Activated CD8-positive, alpha-beta memory T cell treated with anti-CD3 and anti-CD28 coated beads for 48 hours (primary cell): ENCODE data around the gene SLC44A4.
"Not testable (repeated sequence)": the region's sequence is repeated elsewhere in the genome, so short reads cannot be mapped to it uniquely, and the experiment has no call there.

ENCODE experiments used
- DNase-seq, 3 experiments: peaks; one replicate each; pipeline ENCODE4 v3.0.0-alpha.2; 2020; ENCODE audit warnings: low read depth in 2 of 3, low spot score in 2 of 3

The SLC44A4 gene

DNA sequence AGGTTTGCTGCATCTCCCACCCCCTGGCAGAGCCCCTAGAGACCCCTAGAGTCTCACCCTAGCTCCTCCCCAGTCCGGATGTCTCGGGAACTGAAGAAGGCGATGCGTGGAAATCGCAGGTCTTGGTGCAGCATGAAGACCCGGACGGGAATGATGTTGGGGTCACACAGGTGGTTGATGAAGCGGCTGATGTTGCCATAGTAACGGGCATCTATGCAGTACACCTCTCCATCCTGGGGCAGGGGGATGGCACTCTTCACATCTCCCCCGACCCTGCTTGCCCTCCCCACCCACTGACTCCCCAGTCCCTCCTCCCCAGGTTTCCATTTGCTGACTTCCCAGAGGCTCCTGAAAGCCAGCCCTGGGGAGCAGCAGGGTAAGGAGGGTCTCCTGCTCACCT, 1.8 kb upstream of the SLC44A4 start:
- no peak for DNase-seq

DNA sequence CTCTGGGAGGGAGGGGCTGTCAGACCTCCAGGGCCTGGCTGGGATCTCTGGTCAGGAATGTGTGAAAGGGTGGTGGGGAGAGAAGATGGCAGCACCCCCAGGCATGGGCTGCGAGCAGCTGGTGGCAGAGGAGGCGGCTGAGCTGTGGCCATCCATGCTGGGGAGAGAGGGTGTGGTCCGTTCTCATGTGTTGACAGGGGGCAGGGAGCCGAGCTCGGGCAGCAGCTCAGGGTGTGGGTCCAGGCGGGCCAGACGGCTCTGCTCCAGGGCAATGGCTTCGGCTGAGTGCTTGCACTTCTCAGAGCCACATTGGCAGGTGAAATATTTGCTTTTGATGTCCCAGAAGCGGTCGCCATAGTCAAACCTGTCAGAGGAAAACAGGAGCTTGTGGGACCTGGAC, 1.1 kb upstream of the SLC44A4 start:
- DNase-seq: no peak

DNA sequence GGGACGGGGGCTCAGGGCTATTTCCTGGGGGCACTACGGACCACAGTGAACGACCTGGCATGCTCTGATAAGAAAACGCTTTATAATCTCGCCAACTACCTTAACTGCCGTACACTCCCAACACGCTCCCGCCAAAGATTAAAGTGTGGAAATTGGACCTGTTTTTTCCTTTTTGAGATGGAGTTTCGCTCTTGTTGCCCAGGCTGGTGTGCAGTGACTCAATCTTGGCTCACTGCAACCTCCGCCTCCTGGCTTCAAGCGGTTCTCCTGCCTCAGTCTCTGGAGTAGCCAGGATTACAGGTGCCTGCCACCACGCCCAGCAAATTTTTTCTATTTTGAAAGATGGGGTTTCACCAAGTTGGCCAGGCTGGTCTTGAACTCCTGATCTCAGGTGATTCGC, 346 bp upstream of the SLC44A4 start:
- DNase-seq: no peak

DNA sequence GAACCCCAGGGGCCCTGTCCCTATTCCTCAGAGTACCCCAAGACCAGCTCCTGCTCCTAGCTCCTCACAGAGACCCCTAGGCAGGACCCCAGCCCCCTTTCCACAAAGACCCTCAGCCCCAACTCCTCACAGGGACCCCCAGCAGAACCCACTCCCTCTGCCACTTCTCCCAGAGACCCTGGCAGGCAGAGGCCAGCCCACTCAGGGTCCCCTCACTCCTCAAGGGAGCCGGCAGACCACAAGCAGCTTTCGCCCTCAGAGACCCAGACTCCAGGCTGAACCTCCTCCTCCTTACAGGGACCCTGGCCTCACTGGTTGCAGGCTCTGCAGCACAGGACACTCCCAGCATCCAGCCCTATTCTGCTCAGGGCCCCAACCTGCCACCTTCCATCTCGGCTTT, 575 bp downstream of the SLC44A4 start:
- DNase-seq: no peak

DNA sequence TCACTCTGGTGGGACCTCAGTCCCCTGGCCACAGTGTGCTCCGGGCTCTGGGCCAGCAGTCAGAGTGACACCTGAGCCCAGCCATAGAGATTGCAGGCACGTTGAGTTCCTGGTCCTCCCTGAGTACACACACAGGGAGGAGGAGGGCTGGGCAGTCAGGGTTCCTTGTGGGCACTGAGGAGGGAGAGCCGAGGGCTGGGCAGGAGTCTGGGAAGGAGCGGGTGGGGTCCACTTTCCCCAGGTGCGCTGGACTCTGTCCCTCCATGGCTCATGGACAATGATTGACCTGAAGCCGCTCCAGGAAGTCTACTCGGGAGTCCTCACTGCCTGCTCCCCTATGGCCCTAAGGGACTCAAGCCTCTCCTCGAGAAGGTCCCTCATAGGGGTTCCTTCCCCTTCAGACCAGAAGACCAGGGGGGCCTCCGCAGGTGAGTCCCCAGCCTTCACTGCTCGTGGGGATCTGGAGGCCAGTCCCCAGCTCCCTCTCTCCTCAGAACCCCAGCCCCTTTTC, 1.1 kb downstream of the SLC44A4 start:
- DNase-seq: no peak

DNA sequence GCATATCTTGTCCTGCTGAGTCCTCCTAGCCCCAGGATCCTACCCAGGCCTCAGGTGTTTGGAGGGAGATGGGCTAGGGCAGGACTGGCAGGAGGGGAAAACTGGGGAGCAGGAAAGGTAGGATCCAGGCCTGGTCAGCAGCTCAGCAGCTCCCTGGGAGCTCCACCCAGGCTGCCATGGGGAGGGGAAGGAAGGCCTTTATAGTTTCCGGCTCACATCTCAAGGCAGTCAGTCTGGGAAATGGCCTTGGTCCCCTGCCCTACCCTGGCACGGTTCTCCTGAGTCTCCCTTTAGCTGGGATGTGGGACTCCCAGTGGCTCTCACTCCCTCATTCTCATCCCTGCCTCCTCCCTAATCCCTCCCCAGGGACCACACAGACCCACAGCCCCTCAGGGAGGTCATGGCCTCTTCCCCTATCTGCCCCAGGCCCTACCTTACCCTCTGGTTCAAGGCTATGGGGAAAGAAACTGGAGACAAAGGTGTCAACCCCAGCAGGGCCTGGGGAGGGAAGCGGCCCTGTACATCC, 1.6 kb downstream of the SLC44A4 start:
- DNase-seq: no peak

DNA sequence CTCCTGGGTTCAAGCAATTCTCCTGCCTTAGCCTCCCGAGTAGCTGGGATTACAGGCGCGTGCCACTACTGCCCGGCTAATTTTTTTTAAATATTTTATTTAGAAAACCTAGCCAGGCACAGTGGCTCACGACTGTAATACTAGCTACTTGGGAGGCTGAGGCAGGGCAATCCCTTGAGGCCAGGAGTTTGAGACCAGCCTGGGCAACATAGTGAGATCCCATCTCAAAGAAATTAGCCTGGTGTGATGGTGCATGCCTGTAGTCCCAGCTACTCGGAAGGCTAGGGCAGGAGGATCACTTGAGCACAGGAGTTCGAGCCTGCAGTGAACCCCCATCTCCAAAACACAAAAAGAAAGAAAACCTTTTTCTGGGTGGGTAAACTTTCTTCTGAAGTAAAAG, 2.4 kb downstream of the SLC44A4 start:
- no peak for DNase-seq

DNA sequence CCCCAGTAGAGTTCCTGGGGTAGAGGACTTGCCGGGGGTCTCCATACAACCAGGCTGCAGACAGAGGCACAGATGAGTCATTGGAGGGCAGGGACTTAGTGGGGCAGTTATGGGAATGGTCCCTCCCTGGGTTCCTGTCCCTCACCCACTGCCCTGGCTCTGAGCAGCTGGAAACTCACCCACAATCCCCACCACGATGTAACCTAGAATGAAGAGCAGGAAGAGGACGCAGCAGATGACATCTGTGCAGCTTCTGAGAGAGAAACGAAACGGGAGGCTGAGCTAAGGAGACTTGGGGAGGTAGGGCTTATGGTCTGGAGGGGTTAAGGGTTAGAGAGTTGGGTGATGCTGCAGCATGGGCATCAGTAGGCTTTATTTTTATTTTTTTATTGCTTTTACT, 2.9 kb downstream of the SLC44A4 start:
- DNase-seq: no peak

DNA sequence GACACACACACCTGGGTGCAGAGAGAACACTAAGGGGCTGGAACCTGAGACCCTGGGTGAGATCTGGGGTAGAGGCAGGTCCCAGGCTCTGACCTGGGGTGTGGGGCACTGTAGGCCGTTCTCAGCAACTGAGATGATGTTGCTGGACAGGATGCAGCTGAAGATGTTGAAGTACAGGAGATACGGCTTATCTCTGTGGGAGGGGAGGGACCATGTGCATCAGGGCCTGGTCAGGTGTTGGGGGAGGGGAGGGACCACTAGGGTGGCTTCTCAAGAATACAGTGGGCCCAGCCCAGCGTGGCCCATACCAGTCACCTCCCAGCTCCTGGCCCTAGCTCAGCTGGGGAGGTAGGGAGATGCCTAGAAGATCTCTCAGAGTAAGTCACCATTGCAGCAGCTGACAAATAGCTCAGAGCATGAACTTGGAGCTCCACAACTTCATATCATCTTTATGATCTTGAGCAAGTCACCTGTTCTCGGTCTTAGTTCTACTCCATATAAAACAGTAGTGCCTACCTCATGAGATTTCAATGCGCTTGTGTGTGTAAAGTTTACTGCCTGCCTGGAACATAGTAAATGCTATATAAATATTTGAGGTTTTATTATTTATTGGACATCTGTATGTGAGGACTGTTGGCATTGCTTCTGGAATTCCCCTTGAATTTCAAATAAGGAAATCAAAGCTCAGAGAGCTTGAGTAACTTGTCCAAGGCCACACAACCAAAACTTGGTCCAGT, 3.8 kb downstream of the SLC44A4 start:
- DNase-seq: no peak

DNA sequence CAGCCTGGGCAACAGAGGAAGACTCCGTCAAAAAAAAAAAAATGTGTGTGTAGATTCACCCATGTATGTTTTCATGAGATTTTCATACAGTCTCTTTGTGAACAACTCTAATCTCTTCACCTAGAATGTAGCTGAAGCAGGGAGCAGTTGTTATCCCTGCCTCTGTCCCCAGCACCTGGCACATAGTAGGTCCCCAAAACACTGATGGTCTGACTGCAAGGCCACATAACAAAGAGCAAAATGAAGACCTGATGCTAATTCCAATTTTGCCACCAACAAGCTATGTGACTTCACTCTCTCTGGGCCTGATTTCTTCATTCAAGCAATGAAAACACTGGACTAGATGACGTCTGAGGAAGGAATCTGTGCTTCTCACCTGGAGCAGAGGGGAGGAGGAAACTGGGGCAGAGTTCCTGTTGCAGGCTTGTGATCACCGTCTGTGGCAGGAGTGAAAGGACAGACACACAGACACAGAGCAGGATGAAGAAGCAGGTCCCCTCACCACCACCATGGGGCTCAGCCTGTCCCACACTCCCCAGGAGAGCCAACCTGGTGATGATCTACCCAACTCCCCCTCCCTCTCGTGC, 4.6 kb downstream of the SLC44A4 start:
- DNase-seq: no peak

DNA sequence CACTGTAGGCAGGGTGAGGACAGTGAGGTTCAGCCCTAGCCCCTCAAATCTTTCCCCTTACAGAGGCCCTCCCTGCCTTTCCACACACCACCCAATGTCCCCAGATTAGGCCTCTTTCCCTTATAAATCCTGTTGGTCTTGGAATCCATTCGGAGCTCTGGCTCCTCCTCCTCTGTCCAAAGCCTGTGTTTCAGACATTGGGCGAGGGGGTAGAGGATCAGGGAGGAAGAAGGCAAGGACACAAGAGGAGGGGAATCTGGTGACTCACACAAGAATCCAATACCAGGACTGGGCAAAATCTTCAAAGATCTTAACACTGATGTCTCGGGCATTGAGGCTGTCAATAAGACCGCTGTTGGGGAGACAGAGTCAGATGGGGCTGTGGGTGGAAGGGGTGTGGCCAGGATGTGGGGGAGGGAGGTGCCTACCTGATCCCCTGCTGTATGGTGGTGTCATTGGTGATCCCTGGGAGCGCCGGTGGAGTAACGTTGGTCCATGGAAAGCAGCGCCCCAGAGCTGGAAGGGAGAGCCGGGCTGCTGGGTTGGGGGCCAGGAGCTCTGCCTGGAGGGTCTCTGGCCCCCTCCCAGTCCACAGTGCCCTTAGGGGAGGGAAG, 7.6 kb downstream of the SLC44A4 start:
- DNase-seq: no peak

DNA sequence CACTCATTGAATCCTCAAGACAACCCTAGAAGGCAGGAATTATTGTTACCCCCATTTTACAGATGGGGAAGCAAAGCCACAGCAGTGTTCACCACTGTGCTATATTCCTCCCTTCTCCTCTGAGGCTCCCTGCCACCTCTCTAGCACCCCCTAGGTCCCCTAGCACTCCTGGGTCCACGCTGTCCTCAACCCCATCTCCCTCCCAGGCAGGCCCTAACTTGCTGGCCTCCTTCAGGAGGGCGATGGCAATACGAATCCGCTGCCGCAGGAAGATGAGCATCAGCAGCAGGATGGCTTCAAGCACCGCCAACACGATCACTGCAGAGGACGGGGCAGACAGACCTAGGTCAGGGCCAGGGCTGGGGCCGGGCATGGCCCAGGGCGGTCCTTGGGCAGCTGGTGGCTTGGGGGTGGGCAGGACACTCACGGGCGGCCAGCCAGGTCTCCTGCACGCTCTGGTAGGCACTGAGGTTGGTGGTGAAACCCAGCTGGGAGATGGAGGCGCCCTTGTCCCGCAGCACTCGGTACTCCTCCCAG, 8.3 kb downstream of the SLC44A4 start:
- DNase-seq: no peak

DNA sequence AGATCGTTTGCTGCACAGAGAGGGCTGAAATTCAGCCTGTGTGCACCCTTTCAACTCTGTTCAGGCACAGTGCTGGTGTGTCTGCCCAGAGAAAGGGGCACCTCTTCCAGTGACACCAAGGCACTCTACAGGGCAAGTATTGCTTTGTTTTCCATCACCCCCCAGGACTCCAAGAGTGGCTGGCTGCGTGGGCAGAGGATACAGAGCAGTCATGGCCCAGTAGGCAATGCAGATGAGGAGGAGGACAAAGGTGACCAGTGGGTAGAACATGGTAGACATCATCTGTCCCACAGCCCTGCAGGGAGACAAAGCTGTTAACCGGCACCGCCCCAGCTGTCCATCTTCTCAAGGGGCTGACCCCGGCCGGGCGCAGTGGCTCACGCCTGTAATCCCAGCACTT, 9.5 kb downstream of the SLC44A4 start:
- no peak for DNase-seq

DNA sequence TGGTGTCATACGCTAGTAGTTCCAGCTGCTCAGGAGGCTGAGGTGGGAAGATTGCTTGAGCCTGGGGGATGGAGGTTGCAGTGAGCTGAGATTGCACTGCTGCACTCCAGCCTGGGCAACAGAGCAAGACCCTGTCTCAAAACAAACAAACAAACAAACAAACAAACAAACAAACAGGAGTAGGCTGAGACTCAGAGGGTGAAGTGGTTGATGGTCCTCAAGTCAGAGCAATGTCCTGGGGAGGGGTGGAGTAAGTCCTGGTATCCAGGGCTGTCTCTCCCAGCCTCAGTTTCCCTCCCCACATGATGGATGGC, 10.2 kb downstream of the SLC44A4 start:
- not testable (repeated sequence) for DNase-seq

DNA sequence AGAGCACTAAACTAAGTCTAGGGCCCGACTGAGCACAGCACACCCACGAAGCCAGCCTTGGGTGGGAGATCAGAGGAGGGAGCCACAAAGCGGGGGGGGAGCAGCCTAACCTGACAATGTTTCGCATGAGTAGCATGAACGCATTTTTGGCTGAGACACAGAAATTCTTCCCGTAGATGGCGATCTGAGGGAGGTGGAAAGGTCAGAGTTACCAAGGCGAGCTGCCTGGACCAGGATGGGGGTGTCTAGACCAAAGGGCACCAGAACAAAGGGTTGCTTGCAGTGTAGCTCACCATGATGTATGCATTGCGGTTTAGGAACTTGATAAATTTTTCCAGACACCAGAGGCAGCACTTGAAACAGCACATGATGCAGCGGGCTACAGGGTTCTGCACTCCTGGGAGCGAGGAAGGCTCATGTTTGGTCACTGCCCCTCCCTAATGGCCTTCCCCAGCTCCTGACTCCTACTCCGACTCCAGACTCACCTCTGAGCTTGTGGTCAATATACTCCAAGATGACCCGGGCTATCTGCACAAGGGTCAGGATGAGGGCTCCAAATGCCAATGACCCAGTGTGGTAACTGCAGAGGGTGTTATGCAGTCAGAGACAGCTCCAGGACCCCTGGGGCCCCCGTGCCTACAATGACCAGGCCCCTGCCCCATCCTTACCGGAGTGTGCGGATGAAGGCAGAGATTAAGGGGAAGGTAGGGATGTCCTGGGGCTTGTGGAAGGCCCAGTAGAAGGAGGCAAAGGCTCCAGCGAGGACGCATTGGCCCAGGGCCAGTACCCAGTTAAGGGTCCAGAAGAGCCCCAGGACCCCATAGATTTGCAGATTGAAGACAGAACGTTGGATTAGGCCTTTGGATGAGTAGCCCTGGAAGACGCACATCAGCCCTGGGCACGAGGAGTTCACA, 13.3 kb downstream of the SLC44A4 start:
- no peak for DNase-seq

DNA sequence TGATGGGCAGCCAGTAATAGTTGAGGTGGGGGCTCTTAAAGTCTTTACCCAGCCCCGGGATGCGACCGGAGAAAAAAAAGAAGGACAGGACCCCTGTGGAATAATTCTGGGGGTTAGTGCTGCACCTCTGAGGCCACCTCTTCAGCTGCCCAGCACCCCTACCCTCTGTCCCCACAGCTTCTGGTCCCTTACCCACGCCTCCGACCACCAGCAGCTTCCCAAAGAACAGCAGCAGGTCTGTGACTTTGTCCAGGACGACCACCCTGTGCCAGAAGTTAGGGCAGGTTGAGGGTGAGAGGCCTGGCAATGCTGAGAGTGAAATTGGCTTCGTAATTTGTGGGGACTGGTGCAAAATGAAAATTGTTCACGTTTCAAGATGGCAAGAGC, 14.0 kb downstream of the SLC44A4 start:
- DNase-seq: no peak

DNA sequence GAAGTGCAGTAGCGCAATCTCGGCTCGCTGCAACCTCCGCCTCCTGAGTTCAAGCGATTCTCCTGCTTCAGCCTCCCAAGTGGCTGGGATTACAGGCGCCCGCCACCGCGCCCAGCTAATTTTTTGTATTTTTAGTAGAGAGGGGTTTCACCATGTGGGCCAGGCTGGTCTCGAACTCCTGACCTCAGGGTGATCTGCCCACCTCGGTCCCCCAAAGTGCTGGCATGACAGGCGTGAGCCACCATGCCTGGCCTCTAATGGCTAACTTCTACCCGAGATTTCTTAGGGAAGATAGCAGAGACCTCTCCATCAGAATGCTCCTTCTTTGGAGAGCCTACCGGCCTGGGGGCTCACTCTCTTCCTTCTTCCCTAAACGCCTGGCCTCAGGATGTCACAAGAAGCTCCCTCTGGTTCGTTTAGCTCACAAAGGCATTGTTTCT, 14.7 kb downstream of the SLC44A4 start:
- not testable (repeated sequence) for DNase-seq

DNA sequence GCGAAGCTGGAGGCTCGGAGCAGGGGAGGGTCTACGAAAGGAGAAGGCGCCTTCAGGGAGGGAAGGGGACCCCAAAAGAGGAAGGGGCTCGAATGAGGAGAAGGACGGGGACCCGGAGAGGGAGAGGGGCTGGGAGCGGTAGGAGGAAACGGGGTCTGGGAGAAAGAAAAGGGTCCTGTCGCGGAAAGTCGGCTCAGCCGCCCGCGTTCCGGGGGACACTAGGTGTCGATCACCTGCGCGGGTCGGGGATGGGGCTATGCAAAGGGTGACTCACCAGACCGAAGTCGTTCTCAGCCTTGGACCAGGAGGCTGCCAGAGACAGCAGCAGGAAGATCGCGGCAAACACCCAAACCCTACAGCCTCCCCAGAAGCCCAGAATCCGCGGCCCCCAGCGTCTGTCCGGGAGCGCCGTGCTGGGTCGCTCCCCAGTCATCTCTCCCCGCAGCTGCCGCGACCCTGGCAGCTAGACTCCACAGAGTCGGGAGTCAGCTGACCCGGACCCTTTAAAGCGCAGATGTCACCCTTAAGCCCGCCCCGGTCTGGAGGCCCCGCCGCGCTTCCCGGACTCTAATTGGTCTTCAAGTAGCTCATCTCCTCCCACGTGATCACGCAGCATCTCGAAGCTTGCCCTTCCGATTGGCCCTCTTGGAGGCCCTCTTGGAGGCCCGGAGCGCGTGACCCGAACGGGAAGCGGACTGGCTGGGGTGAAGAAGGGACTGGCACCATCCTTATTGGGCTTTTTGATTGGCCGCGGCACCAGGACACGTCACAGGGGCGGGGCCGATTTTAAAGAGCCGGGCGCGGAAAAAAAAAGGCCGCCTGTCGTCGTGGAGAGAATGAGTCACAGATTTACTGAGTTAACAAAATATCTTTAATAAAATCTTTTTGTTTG, 16.2 kb downstream of the SLC44A4 start, which contains the start of gene NEU1:
TSS of gene NEU1 (minus strand) at position 478 of the 892 bp plus-strand sequence. CDS start at position 433, 45 bp downstream.
- DNase-seq: peak; percentile 87 to 97 (median 93)

DNA sequence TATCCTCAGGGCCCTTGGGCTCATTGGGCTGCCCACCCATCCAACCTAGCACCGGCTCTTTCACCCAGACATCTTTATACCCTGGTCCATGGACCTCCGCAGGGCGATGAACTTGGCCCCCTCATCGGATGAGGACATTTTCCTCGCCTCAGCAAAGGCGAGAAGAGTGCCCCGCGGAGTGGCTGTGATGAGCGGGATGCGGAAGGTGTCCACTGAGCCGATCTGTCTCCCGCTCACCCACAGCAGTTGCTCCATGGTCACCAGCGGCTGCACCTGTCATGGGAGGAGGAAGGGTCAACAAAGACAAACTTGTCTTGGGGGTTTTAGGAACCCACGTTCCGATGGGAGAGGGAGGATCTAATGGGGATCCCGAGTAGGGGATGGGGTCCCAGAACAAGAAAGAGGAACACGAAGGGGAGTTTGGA, 16.9 kb downstream of the SLC44A4 start:
- no peak for DNase-seq

DNA sequence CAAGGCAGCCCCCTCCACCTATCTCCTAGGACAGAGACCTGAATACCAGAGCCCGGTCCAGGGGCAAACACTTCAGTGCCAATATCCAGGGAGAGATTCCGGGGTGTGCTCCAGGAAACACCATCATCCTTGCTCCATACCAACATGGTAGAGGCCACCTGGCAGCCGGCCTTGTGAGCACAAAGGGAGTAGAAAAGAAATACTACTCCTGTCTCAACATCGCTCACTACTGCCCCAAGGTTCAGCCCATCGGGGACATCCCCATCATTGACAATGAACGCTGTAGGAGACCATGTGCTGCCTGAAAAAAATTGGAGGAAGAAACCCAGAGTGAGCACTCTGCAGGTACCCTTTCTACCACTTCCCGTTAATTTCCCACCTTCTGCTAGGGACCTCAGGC, 17.6 kb downstream of the SLC44A4 start:
- DNase-seq: no peak
